HepG2 (cell line): Measurements from ENCODE around the gene CKM. TPM values are rescaled to one million over a fixed set of nuclear protein-coding genes. Genes with fewer than 3 reads are reported as not detected.
A peak's percentile ranks its signal among the peaks of the same experiment; 100 is the strongest.

Experiments used
- ATAC-seq: fragments of 200-7000 bp; cut with Tn5 transposase; 3 replicates; pipeline ENCODE4 v1.9.1; 2020; ENCODE audit warnings: mild to moderate bottlenecking, moderate library complexity
- BruUV-seq: library from RNA; stranded (reverse); fragments of 400-500 nt; replicated peaks from 2 replicates; lab custom pipeline; 2021; lab: Mats Ljungman, UMichigan
- CTCF ChIA-PET: fragments of 300-600 bp; formaldehyde crosslinking; extraction: SDS; loops from one replicate; lab custom pipeline; 2021; ENCODE audit warnings: low total read pairs, inconsistent platforms, low intra/inter-chr PET ratio; lab: Yijun Ruan, JAX
- POLR2A ChIA-PET: fragments of 350-600 bp; sonication (Branson Sonifier 250); formaldehyde crosslinking; loops from one replicate; lab custom pipeline; 2020; ENCODE audit warnings: antibody characterized with exemption, inconsistent platforms; lab: Yijun Ruan, JAX
- DNase-seq: peaks from one replicate; pipeline ENCODE4 v3.0.0-alpha.2; 2015; ENCODE audit warnings: low spot score
- FAIRE-seq: peaks from 3 replicates; lab custom pipeline; 2011; peaks lifted over from hg19 to GRCh38; lab: Jason Lieb, UNC
- H2AFZ ChIP-seq: one replicate; pipeline ENCODE4 v1.6.1; 2011; ENCODE audit warnings: low read length, inconsistent platforms
- H3K27ac ChIP-seq: fragments of 300-600 bp; 3 replicates; pipeline ENCODE4 v1.8.0; 2011; ENCODE audit warnings: mixed run types, mild to moderate bottlenecking, mixed read lengths, low read length, inconsistent platforms; ENCODE audit not compliant: insufficient read depth; ENCODE audit errors: extremely low read length
- H3K27me3 ChIP-seq, 2 experiments: fragments of 200-600 bp in 1 of 2; 2 replicates in 1 of 2; 3 replicates in 1 of 2; pipeline versions ENCODE4 v1.6.0 to v1.8.0; 2011; ENCODE audit warnings: low read length in 2 of 2, mild to moderate bottlenecking in 2 of 2, moderate library complexity in 2 of 2, inconsistent platforms in 1 of 2; ENCODE audit not compliant: insufficient read depth in 2 of 2, control insufficient read depth in 1 of 2
- H3K36me3 ChIP-seq, 2 experiments: fragments of 200-600 bp in 1 of 2; replicated peaks in 1 of 2; 2 replicates in 1 of 2; 3 replicates in 1 of 2; pipeline versions ENCODE4 v1.5.1 to v1.8.0; 2011; ENCODE audit warnings: low read length in 2 of 2, inconsistent platforms in 1 of 2; ENCODE audit not compliant: insufficient read depth in 2 of 2, control insufficient read depth in 1 of 2
- H3K4me1 ChIP-seq: 2 replicates; pipeline ENCODE4 v1.5.1; 2012; ENCODE audit warnings: low read length, inconsistent platforms; ENCODE audit not compliant: insufficient read depth
- H3K4me2 ChIP-seq: 2 replicates; pipeline ENCODE4 v1.6.0; 2011; ENCODE audit warnings: low read depth, low read length, inconsistent platforms
- H3K4me3 ChIP-seq, 3 experiments: fragments of 200-600 bp in 1 of 3; sonication (generic), shearing (Covaris generic) in 1 of 3; replicated peaks in 1 of 3; 2 replicates each; pipeline ENCODE4 v1.5.1; 2011 to 2016; ENCODE audit warnings: low read length in 3 of 3, inconsistent platforms in 2 of 3, low read depth in 2 of 3, mild to moderate bottlenecking in 2 of 3, control low read depth in 1 of 3, mixed read lengths in 1 of 3; ENCODE audit not compliant: insufficient read depth in 1 of 3
- H3K79me2 ChIP-seq: one replicate; pipeline ENCODE4 v1.6.1; 2011; ENCODE audit warnings: low read length, inconsistent platforms; ENCODE audit not compliant: insufficient read depth
- H3K9ac ChIP-seq: 2 replicates; pipeline ENCODE4 v1.6.0; 2011; ENCODE audit warnings: mild to moderate bottlenecking, low read depth, low read length, inconsistent platforms; ENCODE audit not compliant: insufficient read depth
- H3K9me3 ChIP-seq: 2 replicates; pipeline ENCODE4 v1.5.1; 2012; ENCODE audit warnings: mild to moderate bottlenecking, low read length
- H4K20me1 ChIP-seq: 2 replicates; pipeline ENCODE4 v1.6.0; 2011; ENCODE audit warnings: inconsistent platforms, mild to moderate bottlenecking, low read length, moderate library complexity; ENCODE audit not compliant: insufficient read depth
- CREB1 ChIP-seq, 2 experiments: fragments of 450-650 bp in 1 of 2; IDR thresholded peaks; 2 replicates each; pipeline ENCODE4 v1.6.1; 2016 to 2017; ENCODE audit warnings: control low read depth in 1 of 2, mild to moderate bottlenecking in 1 of 2, missing compliant biosample characterization in 1 of 2, missing genetic modification characterization in 1 of 2
- ELF3 ChIP-seq: IDR thresholded peaks from 2 replicates; pipeline ENCODE4 v1.6.1; 2016; ENCODE audit warnings: missing genetic modification reagents, missing compliant biosample characterization
- HNF4A ChIP-seq: sonication (generic); formaldehyde crosslinking; IDR thresholded peaks from 2 replicates; pipeline ENCODE4 v1.4.0; 2020; ENCODE audit warnings: missing genetic modification reagents
- MAFF ChIP-seq: IDR thresholded peaks from 2 replicates; pipeline ENCODE4 v1.6.1; 2011; ENCODE audit warnings: low read depth, low read length, improper control_type of control experiment
- MAFK ChIP-seq, 2 experiments: IDR thresholded peaks in 1 of 2; conservative IDR thresholded peaks in 1 of 2; 2 replicates each; pipeline ENCODE4 v1.6.1; 2011; ENCODE audit warnings: improper control_type of control experiment in 2 of 2, low read length in 2 of 2
- NFE2L2 ChIP-seq: fragments of 150-350 bp; IDR thresholded peaks from 2 replicates; pipeline ENCODE4 v1.6.1; 2014; ENCODE audit warnings: low read length
- SMAD9 ChIP-seq: sonication (generic); formaldehyde crosslinking; IDR thresholded peaks from 2 replicates; pipeline ENCODE4 v1.5.1; 2020; ENCODE audit warnings: mild to moderate bottlenecking, missing genetic modification reagents
- ZFX ChIP-seq: sonication (generic); formaldehyde crosslinking; IDR thresholded peaks from 2 replicates; pipeline ENCODE4 v1.4.0; 2020; ENCODE audit warnings: mild to moderate bottlenecking, low read depth, missing genetic modification reagents, moderate library complexity
- WGBS: methylation state at CpG from one replicate; pipeline ENCODE4 v1.1.6; 2017; ENCODE audit warnings: low lambda C conversion rate; 5-methylcytosine and 5-hydroxymethylcytosine counted together
- in situ Hi-C: cut with HindIII; loops from 2 replicates; pipeline ENCODE4 v1.10.0; 2017; ENCODE audit warnings: low pct_unique_long_range_greater_than_20kb; ENCODE audit not compliant: extremely low pct_ligation_motif_present
- intact Hi-C: fragments of 100-400 bp; cut with micrococcal nuclease; formaldehyde crosslinking; loops from one replicate; pipeline ENCODE4 v1.10.0; 2022; ENCODE audit not compliant: unreplicated experiment
- polyA plus RNA-seq, 8 experiments: library from polyadenylated mRNA; depleted of rRNA in 3 of 8; stranded (reverse) in 7 of 8; unstranded in 1 of 8; fragments of >200 nt; fragmentation: Illumina TruSeq in 4 of 8; extraction: Trizol in 4 of 8; gene quantifications; 2 replicates each; pipeline versions ENCODE4 v1.2.1 to v1.2.3, GENCODE V29; 2011 to 2016; ENCODE audit warnings: low read depth in 4 of 8, missing spikeins in 1 of 8, mixed read lengths in 1 of 8; ENCODE audit not compliant: insufficient read depth in 1 of 8
- total RNA-seq, 5 experiments: library from RNA; depleted of rRNA; stranded (reverse); fragments of >200 nt; fragmentation: Illumina TruSeq; extraction: Trizol; gene quantifications; 2 replicates each; pipeline ENCODE4 v1.2.3, GENCODE V29; 2016; ENCODE audit warnings: low read depth in 1 of 5
- TF ChIP-seq, protein P1 (sequence below): sonication (generic); formaldehyde crosslinking; IDR thresholded peaks from 2 replicates; pipeline ENCODE4 v1.4.0; 2020; ENCODE audit warnings: missing genetic modification reagents, mild to moderate bottlenecking, borderline replicate concordance

The CKM gene
- total and polyA plus RNA-seq, 2 of the 13 experiments (the other 11 are each of a cell fraction or from before 2014, with no cell fraction given), result 0.54 to 0.80 TPM

DNA sequence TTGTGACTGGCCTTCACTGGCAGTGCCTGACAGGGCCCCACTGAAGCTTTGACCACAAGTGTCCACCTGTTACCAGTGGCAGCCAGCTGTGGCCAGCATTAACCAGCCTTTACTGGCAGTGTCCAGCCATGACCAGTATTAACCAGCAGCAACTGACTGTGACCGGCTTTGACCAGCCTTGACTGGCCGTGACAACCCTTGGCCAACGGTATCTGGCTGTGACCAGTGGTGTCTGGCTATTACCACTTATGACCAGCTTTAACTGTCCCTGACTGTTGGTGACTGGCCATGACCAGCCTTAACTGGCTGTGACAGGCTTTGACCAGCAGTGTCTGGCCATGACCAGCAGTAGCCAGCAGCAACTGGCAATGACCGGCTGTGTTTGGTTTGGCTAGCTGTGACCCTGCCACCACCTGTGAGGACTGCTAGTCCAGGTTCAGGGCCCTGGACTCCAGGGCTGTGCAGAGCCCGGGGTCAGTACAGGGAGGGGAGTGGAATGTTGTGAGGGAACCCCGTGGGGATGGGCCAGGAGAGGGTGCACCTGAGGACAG lies 32.2 kb downstream of the CKM start (continued):
- TF ChIP-seq, protein P1, sequence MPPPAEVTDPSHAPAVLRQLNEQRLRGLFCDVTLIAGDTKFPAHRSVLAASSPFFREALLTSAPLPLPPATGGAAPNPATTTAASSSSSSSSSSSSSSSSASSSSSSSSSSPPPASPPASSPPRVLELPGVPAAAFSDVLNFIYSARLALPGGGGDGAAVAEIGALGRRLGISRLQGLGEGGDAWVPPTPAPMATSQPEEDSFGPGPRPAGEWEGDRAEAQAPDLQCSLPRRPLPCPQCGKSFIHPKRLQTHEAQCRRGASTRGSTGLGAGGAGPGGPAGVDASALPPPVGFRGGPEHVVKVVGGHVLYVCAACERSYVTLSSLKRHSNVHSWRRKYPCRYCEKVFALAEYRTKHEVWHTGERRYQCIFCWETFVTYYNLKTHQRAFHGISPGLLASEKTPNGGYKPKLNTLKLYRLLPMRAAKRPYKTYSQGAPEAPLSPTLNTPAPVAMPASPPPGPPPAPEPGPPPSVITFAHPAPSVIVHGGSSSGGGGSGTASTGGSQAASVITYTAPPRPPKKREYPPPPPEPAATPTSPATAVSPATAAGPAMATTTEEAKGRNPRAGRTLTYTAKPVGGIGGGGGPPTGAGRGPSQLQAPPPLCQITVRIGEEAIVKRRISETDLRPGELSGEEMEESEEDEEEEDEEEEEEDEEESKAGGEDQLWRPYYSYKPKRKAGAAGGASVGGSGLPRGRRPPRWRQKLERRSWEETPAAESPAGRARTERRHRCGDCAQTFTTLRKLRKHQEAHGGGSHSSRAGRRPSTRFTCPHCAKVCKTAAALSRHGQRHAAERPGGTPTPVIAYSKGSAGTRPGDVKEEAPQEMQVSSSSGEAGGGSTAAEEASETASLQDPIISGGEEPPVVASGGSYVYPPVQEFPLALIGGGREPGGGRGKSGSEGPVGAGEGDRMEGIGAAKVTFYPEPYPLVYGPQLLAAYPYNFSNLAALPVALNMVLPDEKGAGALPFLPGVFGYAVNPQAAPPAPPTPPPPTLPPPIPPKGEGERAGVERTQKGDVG (CRISPR knock-in tag), result peak; percentile 21; the same call in 1 of the 2 replicates
- TF ChIP-seq ELF3 (CRISPR knock-in tag) (no peak), HNF4A (CRISPR knock-in tag) (peak; percentile 18; the same call in 1 of the 2 replicates)

DNA sequence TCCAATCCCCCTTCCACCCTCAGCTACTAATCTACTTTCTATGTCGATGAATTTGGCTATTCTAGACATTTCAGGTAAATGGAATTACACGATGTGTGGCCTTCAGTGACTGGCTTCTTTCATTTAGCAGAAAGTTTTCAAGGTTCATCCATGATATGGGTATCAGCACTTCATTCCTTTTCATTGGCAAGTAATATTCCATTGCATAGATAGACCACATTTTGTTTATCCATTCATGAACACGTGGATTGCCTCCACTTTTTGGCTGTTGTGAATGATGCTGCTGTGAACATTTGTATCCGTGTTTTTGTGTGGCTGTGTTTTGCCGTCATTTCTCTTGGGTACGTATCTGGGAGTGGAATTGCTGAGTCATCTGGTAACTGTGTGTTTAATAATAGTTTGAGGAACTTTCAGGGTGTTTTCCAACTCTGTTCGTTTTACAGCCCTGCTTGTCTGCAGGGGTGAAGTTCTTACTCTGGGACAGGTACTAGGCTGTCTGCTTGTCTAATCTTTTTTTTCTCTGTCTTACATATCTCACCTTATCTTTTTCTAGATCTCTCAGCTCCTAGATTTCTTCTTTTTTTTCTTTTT lies 39.1 kb downstream of the CKM start:
- no peak overlapping the region for H3K4me3 ChIP-seq
- H3K27ac ChIP-seq, result no peak overlapping the region
- 84% methylated on average over 7 of the region's 7 CpGs for WGBS
- BruUV-seq, result no TSS peak
- ATAC-seq (no peak), FAIRE-seq (no peak), DNase-seq (no peak)
- ChIA-PET CTCF (no interaction called here), POLR2A (no interaction called here)
- no peaks in the 10 kb centered on the region for H3K27me3 ChIP-seq
- no peaks in the 10 kb centered on the region for H3K79me2 ChIP-seq
- TF ChIP-seq MAFK (conservative IDR thresholded peaks at IDR 0.05 in 1 of 2, IDR thresholded peaks at IDR 0.05 in 1 of 2; ENCODE audit: low read length in 2 of 2), result peak; percentile 58 to 79
- TF ChIP-seq MAFF, result peak; percentile 59
- TF ChIP-seq ZFX (CRISPR knock-in tag), result no peak
- TF ChIP-seq NFE2L2, result peak; percentile 84
- no peak for TF ChIP-seq CREB1 (IDR thresholded peaks at IDR 0.05)
- TF ChIP-seq CREB1 (CRISPR knock-in tag; IDR thresholded peaks at IDR 0.05), result no peak
- no peak for TF ChIP-seq SMAD9
- H4K20me1 ChIP-seq, result no peaks in the 10 kb centered on the region
- no peak overlapping the region for H3K4me2 ChIP-seq
- intact Hi-C loops (no loop called here), in situ Hi-C loops (no loop called here)
- no peak overlapping the region for H2AFZ ChIP-seq
- H3K4me1 ChIP-seq, result peaks cover 15% of the 10 kb centered on the region
- H3K9me3 ChIP-seq, result no peaks in the 10 kb centered on the region
- no peak overlapping the region for H3K9ac ChIP-seq
- H3K36me3 ChIP-seq, result peaks cover 6 to 17% of the 10 kb centered on the region in 2 experiments; a peak in 4 of 5 replicates
